Stimulated activated CD4-positive, alpha-beta T cell treated with anti-CD3 and anti-CD28 coated beads, Interleukin-4, amount 100 ng/mL, for 24 hours (primary cell): ENCODE measurements around the gene ZNF618.

Experiments
- DNase-seq: peaks from one replicate; pipeline ENCODE4 v3.0.0-alpha.2; 2020

ZNF618 gene

GRCh38 chr9:113940077-113940476 lies 64.0 kb downstream of the ZNF618 start:
- DNase-seq: no peak

- DNase-seq: no peak
Observed at GRCh38 chr9:113941056-113941455, 64.9 kb downstream of the ZNF618 start.

- DNase-seq: no peak
Observed at GRCh38 chr9:113941526-113941925, 65.4 kb downstream of the ZNF618 start.

GRCh38 chr9:113943112-113944009 lies 67.3 kb downstream of the ZNF618 start:
- no peak for DNase-seq

- DNase-seq: no peak
Observed at GRCh38 chr9:113945784-113946183, 69.7 kb downstream of the ZNF618 start.

GRCh38 chr9:113946496-113947115 lies 70.5 kb downstream of the ZNF618 start:
- DNase-seq: no peak

GRCh38 chr9:113947941-113948340 lies 71.8 kb downstream of the ZNF618 start:
- no peak for DNase-seq

GRCh38 chr9:113948891-113949570 lies 72.9 kb downstream of the ZNF618 start:
- no peak for DNase-seq

GRCh38 chr9:113949571-113950078 lies 73.5 kb downstream of the ZNF618 start:
- DNase-seq: no peak

GRCh38 chr9:113950195-113951031 lies 74.3 kb downstream of the ZNF618 start:
- DNase-seq: no peak

GRCh38 chr9:113951032-113951372 lies 74.9 kb downstream of the ZNF618 start:
- no peak for DNase-seq

GRCh38 chr9:113952676-113953075 lies 76.6 kb downstream of the ZNF618 start:
- DNase-seq: no peak

- DNase-seq: no peak
Observed at GRCh38 chr9:113953531-113953930, 77.4 kb downstream of the ZNF618 start.

- DNase-seq: no peak
Observed at GRCh38 chr9:113954591-113954990, 78.5 kb downstream of the ZNF618 start.

GRCh38 chr9:113955076-113955752 lies 79.1 kb downstream of the ZNF618 start:
- no peak for DNase-seq

GRCh38 chr9:113956901-113957300 lies 80.8 kb downstream of the ZNF618 start:
- no peak for DNase-seq

- DNase-seq: no peak
Observed at GRCh38 chr9:113957351-113957750, 81.2 kb downstream of the ZNF618 start.

- no peak for DNase-seq
Observed at GRCh38 chr9:113957821-113958341, 81.8 kb downstream of the ZNF618 start.

GRCh38 chr9:113958556-113958955 lies 82.4 kb downstream of the ZNF618 start:
- DNase-seq: no peak

GRCh38 chr9:113960768-113961167 lies 84.7 kb downstream of the ZNF618 start:
- no peak for DNase-seq

GRCh38 chr9:113962396-113962795 lies 86.3 kb downstream of the ZNF618 start:
- no peak for DNase-seq
